Karpas-422 (cell line): Measurements from ENCODE around the gene PRUNE1. TPM values are rescaled to one million over a fixed set of nuclear protein-coding genes. Genes with fewer than 3 reads are reported as not detected.

ENCODE experiments used
- small RNA-seq: library from RNA; depleted of rRNA; stranded (forward); fragments of <200 nt; gene quantifications from one replicate; pipeline ENCODE3, GENCODE V24; 2014
- total RNA-seq: library from RNA; depleted of rRNA; stranded (reverse); fragments of >200 nt; shearing (Covaris generic); gene quantifications from 2 replicates; pipeline ENCODE4 v1.2.3, GENCODE V29; 2014; ENCODE audit warnings: low replicate concordance; rRNA removed

PRUNE1 gene
- total RNA-seq, 1 experiment from 2014 or later, result 28.8 TPM

Small RNAs within 50 kb of the gene (small RNA-seq; reads per million reads assigned to genes)
- not detected for gene RNU6-884P

Other genes starting within 250 kb of the PRUNE1 start
- gene CTSS, start 242.7 kb upstream of the PRUNE1 start, total RNA-seq, result 136 and 160 TPM in 2 replicates
- 3.7 and 6.5 TPM in 2 replicates for gene CTSK, start 200.2 kb upstream of the PRUNE1 start, total RNA-seq
- gene ARNT, start 131.8 kb upstream of the PRUNE1 start, total RNA-seq, result 26.7 and 32.0 TPM in 2 replicates
- not detected in 2 replicates for gene CTXND2, start 121.3 kb upstream of the PRUNE1 start, total RNA-seq
- 47.0 and 60.1 TPM in 2 replicates for gene SETDB1, start 82.1 kb upstream of the PRUNE1 start, total RNA-seq
- gene CERS2, start 33.6 kb upstream of the PRUNE1 start, total RNA-seq, result 91.6 and 140 TPM in 2 replicates
- 0.19 and 0.47 TPM in 2 replicates for gene ANXA9, start 26.2 kb upstream of the PRUNE1 start, total RNA-seq
- 9.9 and 13.0 TPM in 2 replicates for gene MINDY1, start 1.5 kb upstream of the PRUNE1 start, total RNA-seq
- 0.63 and 1.4 TPM in 2 replicates for gene BNIPL, start 28.1 kb downstream of the PRUNE1 start, total RNA-seq
- gene C1orf56, start 39.3 kb downstream of the PRUNE1 start, total RNA-seq, result 2.5 and 4.6 TPM in 2 replicates
- gene CDC42SE1, start 51.2 kb downstream of the PRUNE1 start, total RNA-seq, result 90.8 and 100 TPM in 2 replicates
- gene MLLT11, start 51.9 kb downstream of the PRUNE1 start, total RNA-seq, result 5.3 and 8.3 TPM in 2 replicates
- 6.7 and 6.9 TPM in 2 replicates for gene GABPB2, start 62.3 kb downstream of the PRUNE1 start, total RNA-seq
- 1.4 and 1.6 TPM in 2 replicates for gene SEMA6C, start 138.2 kb downstream of the PRUNE1 start, total RNA-seq
- gene TNFAIP8L2, start 148.2 kb downstream of the PRUNE1 start, total RNA-seq, result 29.3 and 30.7 TPM in 2 replicates
- gene LYSMD1, start 157.5 kb downstream of the PRUNE1 start, total RNA-seq, result 2.1 and 6.6 TPM in 2 replicates
- gene SCNM1, start 157.7 kb downstream of the PRUNE1 start, total RNA-seq, result 78.9 and 84.1 TPM in 2 replicates
- 0.52 TPM in 1 of 2 replicates, not detected in the other for gene TMOD4, start 167.5 kb downstream of the PRUNE1 start, total RNA-seq
- 54.4 and 59.8 TPM in 2 replicates for gene VPS72, start 181.7 kb downstream of the PRUNE1 start, total RNA-seq
- 72.8 and 75.9 TPM in 2 replicates for gene PIP5K1A, start 190.1 kb downstream of the PRUNE1 start, total RNA-seq
- gene PSMD4, start 246.3 kb downstream of the PRUNE1 start, total RNA-seq, result 99.7 and 167 TPM in 2 replicates